ENCODE data around the gene RBM5. TPM values are rescaled to one million over a fixed set of nuclear protein-coding genes. Genes with fewer than 3 reads are reported as not detected.
"Not testable (repeated sequence)": the region's sequence is repeated elsewhere in the genome, so short reads cannot be mapped to it uniquely, and the experiment has no call there.

The RBM5 gene
- total RNA-seq, 2 donors from 2014 or later: 217 to 301 TPM

DNA sequence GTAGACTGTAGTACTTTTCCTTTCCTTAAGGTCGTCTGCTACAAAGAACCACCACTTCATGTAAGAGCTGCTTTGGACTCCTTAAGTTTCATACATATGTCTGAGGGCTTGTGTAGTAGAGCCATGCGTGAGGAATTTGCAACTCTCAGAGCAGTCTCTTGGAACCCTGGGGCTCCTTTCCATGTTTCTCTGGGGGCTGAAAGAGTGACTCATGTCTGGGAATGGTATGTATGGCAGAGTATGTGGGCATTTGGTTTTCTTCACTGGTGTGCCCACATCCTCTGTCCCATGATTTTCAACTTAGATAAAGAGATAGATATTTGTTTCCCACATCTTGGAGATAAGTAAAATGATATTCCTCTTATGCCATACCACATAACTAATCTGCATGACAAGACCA, 20.6 kb upstream of the RBM5 start:
- DNase-seq (ENCODE audit: low spot score) (no peak), ATAC-seq (ENCODE audit: insufficient number of reproducible peaks, low FRiP score, low read depth) (no peak)
- H3K4me3 ChIP-seq: no peak overlapping the region
- H3K27me3 ChIP-seq (replicated peaks; ENCODE audit: insufficient read depth): no peaks in the 10 kb centered on the region
- H3K36me3 ChIP-seq: peaks cover 73% of the 10 kb centered on the region
- H3K9me3 ChIP-seq: no peaks in the 10 kb centered on the region
- H3K4me1 ChIP-seq (ENCODE audit: control insufficient read depth in 1 of 2, low read depth in 2 of 2): no peaks in the 10 kb centered on the region
- no peak overlapping the region for H3K27ac ChIP-seq
- TF ChIP-seq, protein P1, sequence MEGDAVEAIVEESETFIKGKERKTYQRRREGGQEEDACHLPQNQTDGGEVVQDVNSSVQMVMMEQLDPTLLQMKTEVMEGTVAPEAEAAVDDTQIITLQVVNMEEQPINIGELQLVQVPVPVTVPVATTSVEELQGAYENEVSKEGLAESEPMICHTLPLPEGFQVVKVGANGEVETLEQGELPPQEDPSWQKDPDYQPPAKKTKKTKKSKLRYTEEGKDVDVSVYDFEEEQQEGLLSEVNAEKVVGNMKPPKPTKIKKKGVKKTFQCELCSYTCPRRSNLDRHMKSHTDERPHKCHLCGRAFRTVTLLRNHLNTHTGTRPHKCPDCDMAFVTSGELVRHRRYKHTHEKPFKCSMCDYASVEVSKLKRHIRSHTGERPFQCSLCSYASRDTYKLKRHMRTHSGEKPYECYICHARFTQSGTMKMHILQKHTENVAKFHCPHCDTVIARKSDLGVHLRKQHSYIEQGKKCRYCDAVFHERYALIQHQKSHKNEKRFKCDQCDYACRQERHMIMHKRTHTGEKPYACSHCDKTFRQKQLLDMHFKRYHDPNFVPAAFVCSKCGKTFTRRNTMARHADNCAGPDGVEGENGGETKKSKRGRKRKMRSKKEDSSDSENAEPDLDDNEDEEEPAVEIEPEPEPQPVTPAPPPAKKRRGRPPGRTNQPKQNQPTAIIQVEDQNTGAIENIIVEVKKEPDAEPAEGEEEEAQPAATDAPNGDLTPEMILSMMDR (IDR thresholded peaks at IDR 0.05): no peak

- DNase-seq (ENCODE audit: low spot score) (no peak), ATAC-seq (ENCODE audit: insufficient number of reproducible peaks, low FRiP score, low read depth) (no peak)
- H3K27ac ChIP-seq: no peak overlapping the region
- H3K4me3 ChIP-seq: no peak overlapping the region
- no peaks in the 10 kb centered on the region for H3K4me1 ChIP-seq (ENCODE audit: control insufficient read depth in 1 of 2, low read depth in 2 of 2)
- no peaks in the 10 kb centered on the region for H3K27me3 ChIP-seq (replicated peaks; ENCODE audit: insufficient read depth)
- H3K9me3 ChIP-seq: no peaks in the 10 kb centered on the region
- TF ChIP-seq, protein P1 (IDR thresholded peaks at IDR 0.05): no peak
- H3K36me3 ChIP-seq: peaks cover 31% of the 10 kb centered on the region
Measured at GRCh38 chr3:50078091-50078490, 10.6 kb upstream of the RBM5 start.

DNA sequence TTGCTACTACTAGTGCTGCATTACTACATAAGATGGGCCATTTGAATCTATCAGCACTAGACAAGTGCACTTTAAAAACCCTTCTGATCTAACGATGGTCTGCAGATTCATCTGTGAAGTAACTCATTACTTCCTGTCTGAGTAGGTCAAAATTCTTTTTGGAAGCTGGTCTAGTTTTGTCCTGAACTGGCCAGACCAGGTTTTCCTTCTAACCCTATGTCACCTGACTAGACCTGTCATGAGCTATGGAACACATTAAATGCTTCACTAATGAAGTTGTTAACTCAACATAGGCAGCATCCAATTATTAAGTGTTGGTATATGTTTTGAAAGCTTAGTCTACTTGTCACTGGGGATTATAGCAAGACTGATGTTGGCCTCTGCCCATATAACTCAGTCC, 10.1 kb upstream of the RBM5 start:
- no peak for ATAC-seq (ENCODE audit: insufficient number of reproducible peaks, low FRiP score, low read depth)
- H3K9me3 ChIP-seq: no peaks in the 10 kb centered on the region
- no peaks in the 10 kb centered on the region for H3K4me1 ChIP-seq (ENCODE audit: control insufficient read depth in 1 of 2, low read depth in 2 of 2)
- no peak overlapping the region for H3K27ac ChIP-seq
- TF ChIP-seq, protein P1 (IDR thresholded peaks at IDR 0.05): no peak
- H3K36me3 ChIP-seq: peaks cover 29% of the 10 kb centered on the region
- no peaks in the 10 kb centered on the region for H3K27me3 ChIP-seq (replicated peaks; ENCODE audit: insufficient read depth)
- H3K4me3 ChIP-seq: no peak overlapping the region
- DNase-seq (ENCODE audit: low spot score): no peak

DNA sequence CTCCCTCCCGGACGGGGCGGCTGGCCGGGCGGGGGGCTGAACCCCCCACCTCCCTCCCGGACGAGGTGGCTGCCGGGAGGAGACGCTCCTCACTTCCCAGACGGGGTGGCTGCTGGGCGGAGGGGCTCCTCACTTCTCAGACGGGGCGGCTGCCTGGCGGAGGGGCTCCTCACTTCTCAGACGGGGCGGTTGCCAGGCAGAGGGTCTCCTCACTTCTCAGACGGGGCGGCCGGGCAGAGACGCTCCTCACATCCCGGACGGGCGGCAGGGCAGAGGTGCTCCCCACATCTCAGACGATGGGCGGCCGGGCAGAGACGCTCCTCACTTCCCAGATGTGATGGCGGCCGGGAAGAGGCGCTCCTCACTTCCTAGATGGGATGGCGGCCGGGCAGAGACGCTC, 3.8 kb upstream of the RBM5 start:
- H3K9me3 ChIP-seq; ATAC-seq (ENCODE audit: insufficient number of reproducible peaks, low FRiP score, low read depth); H3K36me3 ChIP-seq; H3K27ac ChIP-seq; H3K4me1 ChIP-seq (ENCODE audit: control insufficient read depth in 1 of 2, low read depth in 2 of 2); DNase-seq (ENCODE audit: low spot score); H3K27me3 ChIP-seq (replicated peaks; ENCODE audit: insufficient read depth); H3K4me3 ChIP-seq: not testable (repeated sequence)

GRCh38 chr3:50089609-50089945, 858 bp downstream of the RBM5 start:
- TF ChIP-seq, protein P1 (IDR thresholded peaks at IDR 0.05): no peak
- H3K27me3 ChIP-seq (replicated peaks; ENCODE audit: insufficient read depth): no peaks in the 10 kb centered on the region
- H3K4me1 ChIP-seq (ENCODE audit: control insufficient read depth in 1 of 2, low read depth in 2 of 2): peaks cover 9 to 24% of the 10 kb centered on the region in 2 donors
- DNase-seq (ENCODE audit: low spot score) (no peak), ATAC-seq (ENCODE audit: insufficient number of reproducible peaks, low FRiP score, low read depth) (peak; percentile 8)
- peak overlapping the region; percentile 86 to 95 for H3K27ac ChIP-seq
- peak overlapping the region; percentile 91 for H3K4me3 ChIP-seq
- H3K36me3 ChIP-seq: peaks cover 31% of the 10 kb centered on the region
- no peaks in the 10 kb centered on the region for H3K9me3 ChIP-seq

GRCh38 chr3:50090984-50091383, 2.3 kb downstream of the RBM5 start:
- no peak for DNase-seq (ENCODE audit: low spot score)
- Histone ChIP-seq H3K36me3 (peaks cover 45% of the 10 kb centered on the region), H3K27ac (no peak overlapping the region), H3K9me3 (no peaks in the 10 kb centered on the region), H3K4me3 (peak overlapping the region; percentile 91), H3K27me3 (replicated peaks; ENCODE audit: insufficient read depth) (no peaks in the 10 kb centered on the region), H3K4me1 (ENCODE audit: control insufficient read depth in 1 of 2, low read depth in 2 of 2) (peaks cover 9 to 37% of the 10 kb centered on the region in 2 donors)
- ATAC-seq (ENCODE audit: insufficient number of reproducible peaks, low FRiP score, low read depth): no peak
- TF ChIP-seq, protein P1 (IDR thresholded peaks at IDR 0.05): no peak
